T1000 (cell line): ENCODE measurements around the gene FIBP.
A peak's percentile ranks its signal among the peaks of the same experiment; 100 is the strongest.

ENCODE experiments used
- DNase-seq: peaks from one replicate; lab custom pipeline; 2025; ENCODE audit warnings: mixed read lengths; lab: John Stamatoyannopoulos, UW

Gene FIBP

GRCh38 chr11:65888163-65888814 lies at the start of gene FIBP:
Gene FIBP, minus strand, starts transcription at chr11:65888471. Its CDS starts 53 bp downstream, at chr11:65888418.
- peak; percentile 96 for DNase-seq

GRCh38 chr11:65937766-65938165 lies 49.5 kb upstream of the FIBP start:
- no peak for DNase-seq

GRCh38 chr11:65934014-65934413 lies 45.7 kb upstream of the FIBP start:
- DNase-seq = no peak

GRCh38 chr11:65932558-65932919 lies 44.3 kb upstream of the FIBP start:
- no peak for DNase-seq

GRCh38 chr11:65931773-65932557 lies 43.7 kb upstream of the FIBP start:
- DNase-seq = no peak

GRCh38 chr11:65928667-65929066 lies 40.4 kb upstream of the FIBP start:
- DNase-seq = no peak

GRCh38 chr11:65927904-65928397 lies 39.7 kb upstream of the FIBP start:
- DNase-seq = no peak

GRCh38 chr11:65925397-65925796 lies 37.1 kb upstream of the FIBP start:
- DNase-seq = no peak

GRCh38 chr11:65922565-65922964 lies 34.3 kb upstream of the FIBP start:
- no peak for DNase-seq

GRCh38 chr11:65921876-65922275 lies 33.6 kb upstream of the FIBP start:
- no peak for DNase-seq

GRCh38 chr11:65921033-65921555 lies 32.8 kb upstream of the FIBP start:
- DNase-seq = no peak

- no peak for DNase-seq
These were observed 32.1 kb upstream of the FIBP start for GRCh38 chr11:65920372-65920802.

- DNase-seq = no peak
These were observed 31.5 kb upstream of the FIBP start for GRCh38 chr11:65919573-65920371.

- DNase-seq = peak; percentile 98
These were observed 30.9 kb upstream of the FIBP start, which contains the start of gene DRAP1 for GRCh38 chr11:65919141-65919572. Gene DRAP1, plus strand, starts transcription at chr11:65919426. Its CDS starts 76 bp downstream, at chr11:65919502.

- no peak for DNase-seq
These were observed 30.2 kb upstream of the FIBP start, which contains the start of gene C11orf68 for GRCh38 chr11:65918211-65919140. Gene C11orf68, minus strand, starts transcription at chr11:65919062. Its CDS starts 31 bp downstream, at chr11:65919031.

GRCh38 chr11:65917434-65918210 lies 29.4 kb upstream of the FIBP start:
- DNase-seq = no peak

- DNase-seq = no peak
These were observed 28.8 kb upstream of the FIBP start for GRCh38 chr11:65917077-65917433.

- DNase-seq = no peak
These were observed 28.1 kb upstream of the FIBP start for GRCh38 chr11:65916391-65916790.

GRCh38 chr11:65915821-65916251 lies 27.6 kb upstream of the FIBP start:
- DNase-seq = peak; percentile 97
